ENCODE measurements around the gene MST1R.

The MST1R gene

DNA sequence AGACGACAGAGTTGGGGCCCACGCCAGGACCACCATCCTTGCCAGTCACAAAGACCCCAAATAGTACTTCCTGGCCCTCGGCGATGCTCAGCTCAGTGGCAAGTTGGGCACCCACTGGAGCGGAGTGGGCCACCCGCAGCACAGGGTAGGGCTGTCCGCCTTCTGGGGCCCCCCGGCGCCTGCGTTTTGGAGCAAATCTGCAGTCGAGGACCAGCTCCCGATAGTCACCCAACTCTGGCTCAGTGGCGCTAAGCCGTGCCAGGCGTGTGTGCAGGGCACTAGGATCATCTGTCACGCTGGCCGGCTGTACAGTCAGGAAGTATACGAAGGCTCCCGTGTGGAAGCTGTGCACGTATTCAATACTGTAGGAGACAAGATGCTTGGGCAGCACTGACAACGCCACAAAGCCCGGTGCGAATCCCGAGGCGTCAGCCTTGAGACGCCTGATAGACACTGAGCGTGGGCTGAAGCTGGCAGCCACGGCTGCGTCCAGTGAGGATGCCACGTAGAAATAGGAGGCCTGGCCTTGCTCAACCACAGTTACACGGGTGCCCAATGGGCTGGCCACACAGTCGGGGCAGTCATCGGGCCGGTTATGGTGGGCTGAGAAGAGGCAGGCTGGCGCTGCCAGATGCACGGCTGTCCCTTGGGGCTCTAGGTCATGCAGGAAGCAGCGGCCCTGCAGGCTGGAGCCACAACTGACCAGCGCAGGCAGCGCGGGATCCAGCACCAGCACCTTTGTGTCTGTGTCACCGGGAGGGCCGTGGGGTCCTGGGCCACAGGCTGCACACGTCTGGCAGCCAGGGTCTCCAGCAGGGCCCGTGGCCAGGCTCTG is 945 bp downstream of the MST1R start:
- H3K27ac ChIP-seq: peak overlapping the region; percentile 100
- no peak for TF ChIP-seq CTCF (conservative IDR thresholded peaks at IDR 0.05; ENCODE audit: low read depth)
- POLR2A ChIA-PET (ENCODE audit: low non-redundant PET): interaction anchor here (0.6 kb wide), 1 partner anchor 32 kb away, joined by 3 read pairs; no protein-coding TSS in a partner anchor
- CTCF ChIA-PET: interaction anchor here (1.0 kb wide), 1 partner anchor 99 kb away, joined by 3 read pairs; no protein-coding TSS in a partner anchor
- no peak for DNase-seq (ENCODE audit: low spot score)

DNA sequence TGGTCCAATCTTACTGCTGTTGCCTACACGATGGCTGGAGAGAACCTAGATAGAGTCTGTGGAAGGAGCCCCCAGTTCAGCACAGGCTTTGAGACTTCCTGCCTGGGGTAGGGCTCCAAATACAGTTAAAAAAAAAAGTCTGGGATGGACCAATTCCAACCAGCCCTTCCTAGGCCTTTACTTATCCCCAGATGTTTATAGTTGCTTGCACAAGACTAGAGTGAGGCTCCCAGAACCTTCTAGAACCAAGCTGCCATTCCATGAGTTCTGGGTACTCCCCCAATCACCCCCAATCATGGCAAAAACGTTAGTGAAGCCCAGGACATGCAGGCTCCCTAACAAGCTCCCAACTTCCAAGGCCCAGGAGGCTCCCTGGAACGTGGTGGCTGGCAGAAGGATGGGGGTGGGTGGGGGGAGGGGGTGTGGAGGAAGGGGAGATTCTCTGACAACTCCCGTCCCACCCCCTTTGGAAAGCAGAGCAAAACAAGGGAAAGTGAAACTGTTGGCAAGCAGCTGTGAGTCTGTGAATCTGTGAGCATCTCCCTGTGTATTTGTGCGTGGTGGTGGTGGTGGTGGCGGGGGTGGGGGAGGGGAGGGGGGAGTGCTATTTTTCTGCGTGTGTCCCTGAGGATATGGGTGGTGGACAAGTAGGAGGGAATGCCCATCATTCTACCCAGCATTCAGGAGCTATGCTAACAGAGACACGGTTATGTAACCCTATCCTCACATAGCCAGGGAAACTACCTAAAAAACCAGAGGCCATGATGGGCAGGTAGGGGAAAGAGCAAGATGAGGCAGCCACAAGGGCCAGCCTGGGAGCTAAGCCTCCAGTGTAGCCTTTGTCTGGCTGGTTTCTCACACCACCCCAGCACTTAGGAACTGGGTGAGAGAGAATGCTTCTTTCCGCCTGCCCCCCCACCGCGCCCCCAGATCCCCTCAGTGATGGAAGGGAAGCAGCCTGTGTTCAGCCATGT is 2.0 kb downstream of the MST1R start:
- ChIA-PET CTCF (interaction anchor here (0.5 to 1.0 kb wide), 3 partner anchors 15 to 98 kb away, joined by 3 to 4 read pairs (median 3); no protein-coding TSS in a partner anchor), POLR2A (ENCODE audit: low non-redundant PET) (interaction anchor here (0.6 kb wide), 1 partner anchor 33 kb away, joined by 3 read pairs; no protein-coding TSS in a partner anchor)
- TF ChIP-seq CTCF (conservative IDR thresholded peaks at IDR 0.05; ENCODE audit: low read depth): no peak
- H3K27ac ChIP-seq: peak overlapping the region; percentile 100
- no peak for DNase-seq (ENCODE audit: low spot score)

DNA sequence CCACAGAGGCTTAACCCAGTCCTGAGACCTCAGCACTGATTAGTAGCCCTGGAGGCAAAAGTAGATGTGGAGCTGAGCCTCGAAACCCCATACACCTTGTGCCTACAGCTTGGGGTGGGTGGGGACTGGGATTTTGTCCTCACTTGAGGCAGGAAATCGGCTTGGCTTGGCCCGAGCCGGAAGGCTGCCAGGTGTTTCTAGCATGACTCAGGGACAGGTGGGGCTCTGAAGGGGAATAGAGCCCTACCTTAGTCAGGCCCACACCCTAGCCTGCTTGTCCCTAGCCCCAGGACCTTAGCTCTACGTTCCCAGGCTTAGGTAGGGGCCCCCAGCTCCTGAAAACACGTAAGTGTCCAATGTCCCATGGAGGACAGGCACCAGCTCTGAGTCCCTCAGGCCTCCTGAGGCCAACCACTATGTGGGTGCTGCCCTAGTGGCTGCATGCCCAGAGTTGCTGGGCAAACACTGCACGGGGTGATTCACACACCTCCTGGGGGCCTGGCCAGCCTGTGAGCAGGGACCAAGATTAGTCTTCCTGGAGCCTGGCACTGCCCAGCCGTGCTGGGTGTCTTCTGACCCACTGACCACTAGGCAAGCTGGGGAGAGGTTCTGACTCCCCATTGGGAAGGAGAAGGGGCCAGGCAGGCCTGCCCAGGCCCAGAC is 3.1 kb downstream of the MST1R start:
- no peak for TF ChIP-seq CTCF (conservative IDR thresholded peaks at IDR 0.05; ENCODE audit: low read depth)
- CTCF ChIA-PET: interaction anchor here (0.6 to 1.0 kb wide), 2 partner anchors 21 to 80 kb away, joined by 3 read pairs; no protein-coding TSS in a partner anchor
- peak; percentile 96 for DNase-seq (ENCODE audit: low spot score)
- H3K27ac ChIP-seq: peak overlapping the region; percentile 100
- POLR2A ChIA-PET (ENCODE audit: low non-redundant PET): interaction anchor here (0.7 to 0.9 kb wide), 2 partner anchors 16 to 45 kb away, joined by 3 read pairs; no protein-coding TSS in a partner anchor

DNA sequence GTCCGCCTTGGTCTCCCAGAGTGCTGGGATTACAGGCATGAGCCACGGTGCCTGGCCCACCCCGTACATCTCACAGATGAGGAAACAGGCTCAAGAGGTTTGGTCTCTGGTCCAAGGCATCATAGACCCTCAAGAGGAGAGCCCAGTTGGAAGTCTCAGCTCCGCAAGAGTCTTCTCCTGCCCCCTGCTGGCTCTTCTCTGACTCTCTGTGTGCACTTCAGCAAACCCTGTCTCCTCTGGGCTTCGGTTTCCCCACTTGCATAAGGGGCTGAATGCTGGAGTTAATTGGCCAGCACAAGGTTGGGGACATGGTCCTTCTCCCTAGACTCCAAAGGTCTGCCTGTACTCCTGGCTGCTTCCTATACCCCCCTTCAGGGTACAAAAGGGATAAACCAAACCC is 3.9 kb downstream of the MST1R start:
- DNase-seq (ENCODE audit: low spot score): no peak
- H3K27ac ChIP-seq: peak overlapping the region; percentile 100
- ChIA-PET POLR2A (ENCODE audit: low non-redundant PET) (no interaction called here), CTCF (interaction anchor here (0.6 kb wide), 1 partner anchor 34 kb away, joined by 9 read pairs; no protein-coding TSS in a partner anchor)
- no peak for TF ChIP-seq CTCF (conservative IDR thresholded peaks at IDR 0.05; ENCODE audit: low read depth)

GRCh38 chr3:49898991-49899390 is 4.7 kb downstream of the MST1R start:
- POLR2A ChIA-PET (ENCODE audit: low non-redundant PET): no interaction called here
- DNase-seq (ENCODE audit: low spot score): no peak
- peak overlapping the region; percentile 100 for H3K27ac ChIP-seq
- TF ChIP-seq CTCF (conservative IDR thresholded peaks at IDR 0.05; ENCODE audit: low read depth): no peak
- CTCF ChIA-PET: no interaction called here
